Muscle of back (tissue), 11 donors: ENCODE data around the gene C1orf141. TPM values are rescaled to one million over a fixed set of nuclear protein-coding genes. Genes with fewer than 3 reads are reported as not detected.
"Not testable (repeated sequence)": the region's sequence is repeated elsewhere in the genome, so short reads cannot be mapped to it uniquely, and the experiment has no call there.

Experiments used
- DNase-seq, 3 donors: peaks; one replicate each; pipeline versions ENCODE4 v3.0.0 to v3.0.0-alpha.2; 2013
- polyA plus RNA-seq, 10 donors: library from polyadenylated mRNA; unstranded; fragments of 120-200 nt; gene quantifications; one replicate each; pipeline ENCODE4 v1.2.1, GENCODE V29; 2013; ENCODE audit not compliant: insufficient read length in 10 of 10

The C1orf141 gene
- polyA plus RNA-seq, 10 donors = 0.32 TPM; not detected in 9

- DNase-seq = no peak
Observed at GRCh38 chr1:67143966-67144365, 9.2 kb upstream of the C1orf141 start.

- DNase-seq = no peak
Observed at GRCh38 chr1:67142931-67143330, 8.2 kb upstream of the C1orf141 start.

DNA sequence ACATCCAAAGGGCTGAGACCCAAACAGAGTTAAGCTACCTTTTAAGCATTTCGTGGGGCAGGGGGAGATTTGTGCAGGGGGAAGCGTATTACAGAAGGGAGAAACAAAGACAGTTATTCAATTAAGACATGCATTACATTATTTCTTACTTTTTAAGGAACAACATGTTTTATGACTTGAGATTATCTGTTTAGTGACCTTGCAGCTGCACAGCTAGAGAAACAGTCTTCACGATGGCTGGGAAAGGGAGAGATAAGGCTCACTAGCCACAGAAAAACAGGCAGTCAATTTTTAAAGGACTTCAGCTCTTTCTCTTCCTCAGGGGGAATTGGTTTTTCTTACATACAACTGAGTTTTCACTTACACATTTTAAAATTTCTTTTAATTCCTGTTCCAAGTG lies 7.1 kb upstream of the C1orf141 start:
- DNase-seq = not testable (repeated sequence)

GRCh38 chr1:67140460-67140859 lies 5.7 kb upstream of the C1orf141 start:
- no peak for DNase-seq

DNA sequence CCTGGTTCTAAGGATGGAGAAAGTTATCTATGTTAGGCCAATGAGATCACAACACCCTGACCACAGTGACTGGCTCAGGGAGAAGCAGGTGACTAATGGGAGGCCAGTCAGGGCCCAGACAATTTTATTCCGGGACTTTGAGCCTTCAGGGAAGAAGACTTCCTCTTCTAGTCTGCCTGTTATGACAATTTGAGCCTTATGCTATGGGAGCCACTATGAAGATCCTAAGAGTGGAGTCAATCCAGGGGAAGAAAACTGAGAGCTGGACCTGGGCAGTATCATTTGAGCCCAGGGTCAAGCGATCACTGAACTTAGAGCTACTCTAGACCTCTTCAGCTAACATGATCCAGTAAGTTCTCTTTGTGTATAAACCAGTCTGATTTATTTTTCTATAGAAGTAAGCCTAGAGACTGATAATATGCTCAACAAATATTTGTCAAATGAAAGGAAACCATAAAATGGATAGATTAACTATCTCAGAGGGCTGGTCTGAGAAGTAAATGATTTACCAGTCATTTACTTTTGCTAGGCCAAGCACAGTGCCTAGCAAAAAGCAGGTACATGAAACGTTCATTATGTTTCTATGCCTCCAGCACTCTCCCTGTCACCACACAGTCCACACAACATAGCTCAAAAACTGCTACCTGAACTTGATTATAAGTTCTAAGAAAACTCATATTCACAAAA lies 4.2 kb upstream of the C1orf141 start:
- no peak for DNase-seq

- DNase-seq = no peak
Observed at GRCh38 chr1:67137307-67137753, 2.6 kb upstream of the C1orf141 start.

DNA sequence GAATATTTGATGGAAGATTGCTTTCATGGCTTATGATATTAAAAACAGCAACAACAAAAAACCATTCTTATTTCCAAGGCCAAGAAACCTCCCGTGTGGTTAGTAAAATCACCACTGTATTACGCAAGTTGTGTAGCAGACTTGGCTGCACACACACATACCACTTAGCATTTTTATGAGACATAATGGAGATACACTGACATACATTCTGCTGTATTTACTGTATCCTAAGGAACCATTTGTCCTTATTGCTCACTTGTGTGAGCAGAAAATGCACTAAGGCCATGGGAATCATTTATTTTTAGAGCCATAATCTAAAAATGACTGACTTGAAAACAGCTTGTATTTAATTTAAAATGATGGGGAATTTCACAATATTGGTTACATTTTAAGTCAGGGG lies 584 bp upstream of the C1orf141 start:
- DNase-seq = peak; percentile 27 to 70 (median 44)

DNA sequence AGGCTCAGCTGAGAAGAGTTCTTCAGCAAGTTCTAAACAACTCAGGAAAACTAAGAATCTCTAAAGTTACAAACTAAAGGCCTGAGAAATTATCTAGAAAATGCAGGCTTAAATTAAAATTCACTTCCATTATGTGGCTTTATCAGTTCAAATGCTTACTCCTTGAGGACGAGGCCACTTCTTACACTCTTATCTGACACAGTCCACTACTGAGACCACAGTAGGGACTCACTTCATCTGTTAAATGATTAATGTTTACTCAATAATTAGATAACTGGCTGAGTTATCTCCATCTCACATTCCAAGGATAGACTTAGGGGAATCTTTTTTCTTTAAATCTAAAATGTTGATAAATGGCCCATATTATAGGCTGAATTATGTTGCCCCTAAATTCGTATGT lies 1.6 kb downstream of the C1orf141 start:
- DNase-seq = no peak

DNA sequence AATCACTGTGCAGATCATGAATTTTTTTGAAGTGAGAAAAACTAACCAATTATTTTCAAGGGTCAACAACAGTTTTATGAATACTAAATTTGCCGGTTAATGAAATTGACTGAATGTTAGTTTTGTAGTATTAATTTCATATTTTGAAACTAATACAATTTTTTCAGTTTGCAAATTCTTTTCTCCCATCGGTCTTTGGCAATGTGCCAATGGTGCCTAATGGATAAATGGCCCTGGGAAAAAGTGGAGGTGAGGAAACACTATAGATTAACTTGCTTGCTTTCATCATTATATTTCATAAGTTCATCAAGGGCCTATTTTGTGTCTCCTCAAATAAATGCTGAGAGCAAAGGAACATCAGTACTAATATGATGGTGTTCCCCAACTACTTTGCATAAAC lies 4.1 kb downstream of the C1orf141 start:
- no peak for DNase-seq

GRCh38 chr1:67126974-67127373 lies 7.8 kb downstream of the C1orf141 start:
- DNase-seq = no peak

GRCh38 chr1:67126111-67126746 lies 8.5 kb downstream of the C1orf141 start:
- no peak for DNase-seq

DNA sequence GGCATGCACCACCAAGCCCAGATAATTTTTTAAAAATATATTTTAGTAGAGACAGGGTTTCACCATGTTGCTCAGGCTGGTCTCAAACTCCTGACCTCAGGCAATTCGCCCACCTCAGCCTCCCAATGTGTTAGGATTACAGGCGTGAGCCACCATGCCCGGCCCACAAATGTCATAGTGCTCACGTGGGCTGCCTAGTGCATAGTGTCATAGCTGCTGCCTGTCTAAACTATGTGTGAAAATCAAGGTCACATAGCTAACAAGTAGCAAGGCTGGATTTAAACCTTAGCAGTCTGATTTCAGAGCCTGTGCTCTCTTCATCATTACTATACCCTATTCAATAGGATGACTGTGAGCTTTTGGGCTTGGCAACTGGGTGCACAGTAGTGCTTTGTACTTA lies 10.3 kb downstream of the C1orf141 start:
- no peak for DNase-seq

- DNase-seq = no peak
Observed at GRCh38 chr1:67120855-67121619, 13.7 kb downstream of the C1orf141 start.

GRCh38 chr1:67118646-67119045 lies 16.1 kb downstream of the C1orf141 start:
- DNase-seq = no peak

DNA sequence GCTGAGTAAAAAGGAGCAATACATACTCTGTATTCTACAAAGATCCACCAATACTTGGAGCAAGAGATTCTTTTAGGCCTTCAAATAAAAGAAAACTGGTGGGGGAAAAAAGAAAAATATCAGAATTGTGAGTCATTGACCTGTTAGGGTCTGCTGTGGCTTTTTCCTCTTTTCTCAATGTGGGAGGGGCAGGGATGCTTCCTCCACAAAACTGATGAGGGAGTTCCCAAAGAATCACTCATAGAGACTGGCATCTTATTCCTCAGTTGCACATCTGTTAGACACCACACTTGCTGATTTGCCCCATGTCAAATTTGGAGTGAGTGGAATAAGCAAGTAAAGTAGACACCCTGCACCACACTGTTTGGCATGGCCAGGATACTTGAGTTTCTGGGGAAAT lies 16.6 kb downstream of the C1orf141 start:
- DNase-seq = no peak

DNA sequence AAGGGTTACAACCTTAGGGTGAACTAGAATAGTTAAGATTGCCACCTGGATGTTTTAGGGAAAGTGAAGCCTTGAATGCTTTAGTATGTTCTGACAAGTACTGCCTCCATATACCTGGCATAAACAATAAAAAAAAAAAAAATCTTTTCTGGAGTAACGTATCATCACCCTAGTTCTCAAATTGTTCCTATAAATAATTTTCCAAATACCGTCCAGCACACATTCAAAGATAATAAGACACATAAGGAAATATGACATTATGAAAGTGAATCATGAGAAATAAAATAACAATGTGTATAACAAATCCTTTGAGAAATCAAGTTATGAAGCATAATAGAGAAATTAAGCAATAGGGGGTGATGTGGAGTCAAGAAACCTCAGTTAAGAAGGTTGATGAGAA lies 20.6 kb downstream of the C1orf141 start:
- DNase-seq = no peak

DNA sequence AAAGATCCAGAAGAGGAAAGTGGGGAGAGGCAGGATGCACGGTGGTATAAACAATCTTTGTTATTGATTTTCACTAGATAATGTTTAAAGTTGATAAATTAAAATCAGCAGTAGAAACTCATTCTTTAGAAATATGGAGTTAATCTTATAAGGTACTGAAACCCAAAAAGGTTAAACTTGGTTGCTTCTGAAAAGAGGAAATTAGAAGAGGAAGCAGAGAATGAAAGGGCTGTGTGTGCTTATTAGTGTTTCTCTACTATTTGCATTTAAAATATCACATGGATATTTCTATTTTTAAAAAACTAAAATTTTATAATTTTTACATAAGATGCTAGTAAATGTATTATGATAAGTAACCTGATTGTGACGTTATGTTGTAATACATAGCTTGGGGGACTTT lies 24.4 kb downstream of the C1orf141 start:
- DNase-seq = no peak

GRCh38 chr1:67105508-67105907 lies 29.3 kb downstream of the C1orf141 start:
- no peak for DNase-seq

DNA sequence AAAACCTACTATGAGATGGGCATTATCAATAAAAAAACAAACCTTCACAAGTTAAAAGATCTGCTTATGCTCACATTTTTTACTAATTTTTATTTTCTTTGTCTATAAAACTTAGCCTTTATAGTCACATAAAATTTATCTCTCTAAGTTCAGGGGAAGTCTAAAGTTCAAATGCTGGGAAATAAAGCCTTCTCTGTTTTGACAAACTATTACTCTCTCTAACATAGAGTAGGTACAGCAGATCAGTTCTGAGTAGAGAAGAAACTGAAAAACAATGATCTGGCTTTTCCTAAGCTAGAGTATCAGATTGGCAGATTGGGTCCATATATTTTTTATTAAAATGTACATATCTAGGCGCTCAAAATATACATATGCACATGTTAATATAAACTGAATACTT lies 31.2 kb downstream of the C1orf141 start:
- DNase-seq = no peak

DNA sequence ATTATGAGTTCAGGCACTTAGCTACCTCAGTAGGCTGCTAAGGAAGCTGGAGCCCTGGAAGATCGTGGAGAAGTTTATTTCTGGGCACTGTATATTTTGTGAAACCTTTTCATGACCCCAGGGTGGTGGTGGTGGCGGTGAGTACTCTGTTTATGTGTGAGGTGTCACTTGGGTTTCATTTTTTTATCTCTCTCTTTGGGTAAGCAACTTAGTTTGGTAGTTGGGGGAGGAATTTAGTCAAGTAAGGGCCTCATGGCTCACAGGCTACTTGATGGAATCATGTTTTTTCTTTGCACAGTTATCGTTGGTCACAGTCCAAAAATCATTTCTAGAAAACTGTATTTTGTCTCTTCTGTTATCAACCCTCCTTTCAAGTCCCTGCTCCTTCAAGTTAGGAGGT lies 33.9 kb downstream of the C1orf141 start:
- DNase-seq = no peak

GRCh38 chr1:67097305-67097704 lies 37.5 kb downstream of the C1orf141 start:
- no peak for DNase-seq

- no peak for DNase-seq
Observed at GRCh38 chr1:67094191-67094590, 40.6 kb downstream of the C1orf141 start.

- DNase-seq = no peak
Observed at GRCh38 chr1:67089685-67090208, 45.0 kb downstream of the C1orf141 start.
